Measurements from ENCODE around the gene RUNX1.

RUNX1 gene

DNA sequence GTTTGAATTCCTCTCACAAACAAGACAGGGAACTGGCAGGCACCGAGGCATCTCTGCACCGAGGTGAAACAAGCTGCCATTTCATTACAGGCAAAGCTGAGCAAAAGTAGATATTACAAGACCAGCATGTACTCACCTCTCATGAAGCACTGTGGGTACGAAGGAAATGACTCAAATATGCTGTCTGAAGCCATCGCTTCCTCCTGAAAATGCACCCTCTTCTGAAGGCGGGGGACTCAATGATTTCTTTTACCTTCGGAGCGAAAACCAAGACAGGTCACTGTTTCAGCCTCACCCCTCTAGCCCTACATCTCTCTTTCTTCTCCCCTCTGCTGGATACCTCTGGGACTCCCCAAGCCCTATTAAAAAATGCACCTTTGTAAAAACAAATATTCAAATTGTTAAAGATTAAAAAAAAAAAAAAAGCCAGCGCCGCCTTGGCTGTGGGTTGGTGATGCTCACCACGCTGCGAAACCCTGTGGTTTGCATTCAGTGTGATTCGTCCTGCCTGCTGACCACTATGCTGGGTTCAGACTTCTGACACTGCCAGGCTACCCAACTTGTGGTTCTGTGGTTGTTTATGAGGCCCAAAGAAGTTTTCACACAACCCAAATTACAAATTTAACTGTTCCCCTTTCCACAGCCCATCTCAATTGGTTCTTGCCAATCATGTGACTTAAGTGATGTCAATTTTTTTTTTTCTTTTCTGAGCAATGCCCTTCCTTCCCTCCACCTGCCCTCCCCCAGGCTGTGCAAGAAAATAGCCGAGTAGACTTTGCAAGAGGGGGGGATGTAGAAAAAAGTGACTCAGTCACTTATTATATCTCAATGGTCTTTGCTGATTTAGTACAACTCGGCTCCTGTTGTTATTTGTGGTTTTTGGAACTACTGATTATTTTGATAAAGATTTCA is at the start of gene RUNX1:
RUNX1 (minus strand) TSS at position 597 of the 912 bp plus-strand sequence.
- DNase-seq (ENCODE audit: low read depth in 2 of 2), result peak; percentile 38 to 58

DNA sequence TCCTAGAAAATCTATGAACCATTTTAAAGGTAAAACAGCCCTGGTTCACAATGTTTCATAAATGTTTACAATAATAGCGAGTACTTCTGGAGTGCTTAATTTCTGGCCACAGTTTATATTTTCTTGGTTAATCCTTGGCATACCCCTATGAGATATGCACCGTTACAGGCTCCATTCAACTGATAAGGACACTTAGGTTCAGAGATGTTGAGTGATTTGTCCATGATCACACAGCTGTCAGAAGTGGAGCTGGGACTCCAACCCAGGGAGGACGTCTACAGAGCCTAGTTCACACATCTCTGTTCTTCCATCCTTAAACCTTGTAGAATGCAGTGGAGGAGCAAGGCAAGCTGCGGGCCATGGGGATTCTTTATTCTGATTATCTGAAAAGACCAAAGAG is 48.4 kb upstream of the RUNX1 start:
- no peak for DNase-seq (ENCODE audit: low read depth in 2 of 2)

DNA sequence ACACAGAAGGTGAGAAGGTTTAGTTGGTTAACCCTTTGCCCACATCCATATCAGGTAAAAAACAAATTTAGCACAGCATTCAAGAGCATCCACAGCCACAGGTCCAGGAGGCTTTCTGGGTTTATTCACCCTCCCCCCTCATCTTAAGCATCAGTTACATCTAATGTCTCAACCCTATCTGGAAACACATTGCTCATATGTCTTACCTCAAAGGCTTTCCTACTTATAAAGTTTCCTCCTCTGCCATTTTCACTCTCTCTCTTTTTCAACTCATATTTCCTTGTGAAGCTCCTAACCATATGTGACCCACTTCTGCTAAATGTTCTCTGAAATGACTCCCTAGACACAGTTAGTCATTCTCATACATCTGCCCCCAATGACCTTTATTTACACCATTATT is 47.9 kb upstream of the RUNX1 start:
- DNase-seq (ENCODE audit: low read depth in 2 of 2), result no peak

DNA sequence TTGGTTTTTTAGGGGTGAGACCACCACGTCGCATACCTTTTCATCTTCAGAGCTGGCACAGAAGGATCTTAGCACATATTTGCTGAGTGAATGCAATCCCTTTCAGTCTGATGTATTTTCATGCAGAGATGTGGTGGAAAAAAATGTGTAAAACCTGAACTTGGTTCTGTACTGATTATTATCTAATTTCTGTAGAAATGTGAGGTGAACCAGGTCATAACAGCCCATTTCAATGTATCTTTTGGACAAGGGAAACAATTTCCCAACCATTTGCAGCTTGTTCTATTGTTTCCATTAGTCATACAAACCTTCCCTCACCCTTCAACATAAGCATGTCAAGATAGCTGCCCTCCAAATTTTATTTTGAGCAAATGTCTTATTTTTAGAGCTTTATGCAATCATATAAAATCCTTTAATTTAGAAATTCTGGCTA is 46.8 kb upstream of the RUNX1 start:
- DNase-seq (ENCODE audit: low read depth in 2 of 2), result no peak

DNA sequence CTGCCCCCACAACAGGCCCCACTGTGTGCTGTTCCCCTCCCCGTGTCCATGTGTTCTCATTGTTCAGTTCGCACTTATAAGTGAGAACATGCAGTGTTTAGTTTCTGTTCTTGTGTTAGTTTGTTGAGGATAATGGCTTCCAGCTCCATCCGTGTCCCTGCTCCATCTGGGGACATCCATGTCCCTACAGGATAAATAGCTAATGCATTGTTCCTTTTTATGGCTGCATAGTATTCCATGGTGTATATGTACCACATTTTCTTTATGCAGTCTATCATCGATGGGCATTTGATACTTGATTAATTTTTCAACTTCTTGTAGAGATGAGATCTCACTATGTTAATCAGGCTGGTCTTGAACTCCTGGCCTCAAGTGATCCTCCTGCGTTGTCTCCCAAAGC is 44.4 kb upstream of the RUNX1 start:
- no peak for DNase-seq (ENCODE audit: low read depth in 2 of 2)

DNA sequence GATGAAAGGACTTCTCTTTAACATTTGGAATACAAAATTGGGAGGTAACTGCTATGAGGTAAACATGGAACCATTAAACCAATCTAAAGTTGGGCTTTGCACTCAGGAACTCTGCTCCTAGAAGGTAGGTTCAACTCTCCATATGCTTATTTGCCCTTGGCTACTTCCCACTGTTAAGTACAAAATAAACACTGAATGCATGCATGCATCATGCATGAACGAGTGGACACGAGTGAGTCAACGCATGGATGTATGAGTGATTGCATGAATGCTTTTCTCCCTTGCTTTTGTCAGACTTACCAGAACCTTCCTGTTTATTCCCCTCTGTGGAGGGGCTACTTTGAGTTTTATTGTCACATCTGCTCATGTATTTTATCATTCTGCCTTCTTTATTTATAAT is 42.4 kb upstream of the RUNX1 start:
- DNase-seq (ENCODE audit: low read depth in 2 of 2), result no peak

DNA sequence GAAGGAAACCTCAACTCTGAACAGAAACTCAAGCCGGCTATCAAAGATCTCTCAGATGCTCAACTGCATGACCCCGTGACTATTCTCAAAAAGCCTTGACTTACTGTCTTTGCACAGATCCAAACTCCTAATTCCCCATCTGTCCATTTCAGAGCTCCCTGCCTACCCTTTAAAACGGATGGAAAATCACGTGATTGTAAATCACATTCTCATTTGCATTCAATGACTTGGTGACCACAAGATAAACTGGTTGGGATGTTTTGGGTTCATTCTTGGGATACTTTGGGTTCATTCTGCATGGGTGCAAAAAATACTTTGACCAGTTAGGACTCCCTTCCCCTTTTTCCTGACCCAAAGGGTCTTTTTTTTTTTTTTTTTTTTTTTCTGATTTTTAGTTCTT is 41.3 kb upstream of the RUNX1 start:
- no peak for DNase-seq (ENCODE audit: low read depth in 2 of 2)

DNA sequence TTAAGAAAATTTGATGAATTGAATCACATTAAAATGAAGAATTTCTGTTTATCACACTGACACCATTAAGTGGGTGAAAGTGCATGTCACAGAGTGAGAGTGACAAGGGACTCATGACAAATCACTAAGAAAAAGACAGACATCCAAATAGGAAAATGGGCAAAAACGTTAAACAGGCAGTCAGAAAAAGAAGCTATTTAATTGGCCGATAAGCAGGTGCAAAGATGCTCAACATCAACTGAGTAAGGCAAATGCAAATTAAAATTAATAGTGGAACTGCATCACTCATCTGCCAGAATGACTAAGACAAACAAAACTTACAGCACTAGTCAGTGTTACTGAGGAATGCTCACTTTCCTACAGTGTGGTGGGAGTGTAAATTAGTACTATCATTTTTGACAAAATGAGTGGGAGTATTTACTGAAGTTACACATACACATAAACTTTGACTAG is 39.2 kb upstream of the RUNX1 start:
- DNase-seq (ENCODE audit: low read depth in 2 of 2), result no peak

DNA sequence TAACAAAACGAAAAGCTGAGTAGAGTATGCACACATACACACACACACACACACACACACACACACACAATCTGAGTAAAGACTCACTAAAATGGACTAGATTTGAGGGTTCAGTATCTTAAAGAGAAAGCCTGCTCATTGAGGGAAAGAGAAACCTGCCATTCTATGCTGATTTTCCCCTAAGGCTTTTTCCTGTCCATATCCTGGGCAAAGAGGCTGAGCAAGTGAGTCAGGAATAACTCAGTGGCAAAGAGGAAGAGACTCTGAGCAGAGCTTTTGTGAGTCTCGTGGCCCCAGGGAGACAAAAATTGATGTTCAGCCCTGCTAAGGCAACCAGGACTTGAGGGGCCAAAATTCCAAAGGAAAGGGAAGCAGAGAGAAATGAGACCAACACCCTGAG is 37.3 kb upstream of the RUNX1 start:
- no peak for DNase-seq (ENCODE audit: low read depth in 2 of 2)

DNA sequence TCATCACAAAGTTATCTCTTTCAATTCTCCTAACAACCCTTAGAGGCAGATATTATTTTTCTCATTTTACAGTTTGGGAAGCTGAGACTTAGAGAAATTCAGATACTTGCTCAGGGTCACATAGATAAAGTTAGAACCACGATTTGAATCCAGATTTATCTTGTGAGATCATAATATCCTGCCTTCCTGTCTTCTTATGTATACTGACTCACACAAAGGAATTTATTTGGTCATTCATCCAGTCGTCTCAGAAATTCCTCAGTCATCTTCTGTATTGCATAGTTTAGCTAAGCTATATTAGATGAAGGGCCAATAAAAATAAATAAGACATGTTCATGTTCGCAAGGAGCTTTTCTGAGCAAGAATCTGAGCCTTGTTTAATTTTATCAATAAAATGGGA is 35.8 kb upstream of the RUNX1 start:
- DNase-seq (ENCODE audit: low read depth in 2 of 2), result no peak

DNA sequence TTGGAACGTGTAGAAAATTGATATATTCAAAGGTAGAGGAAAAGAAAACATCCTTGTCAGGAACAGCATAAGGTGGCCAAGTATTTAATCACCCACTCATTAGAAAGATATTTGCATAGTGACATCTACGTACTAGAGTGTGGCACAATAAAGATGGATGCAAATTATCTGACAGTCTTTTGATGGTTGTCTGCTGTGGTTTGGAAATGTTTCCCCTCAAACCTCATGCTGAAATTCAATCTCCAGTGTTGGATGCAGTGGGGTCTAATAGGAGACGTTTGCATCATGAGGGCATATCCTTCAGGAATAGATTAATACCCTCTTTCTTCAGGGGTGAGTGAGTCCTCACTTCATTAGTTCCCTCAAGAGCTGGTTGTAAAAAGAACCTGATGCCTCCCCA is 34.1 kb upstream of the RUNX1 start:
- no peak for DNase-seq (ENCODE audit: low read depth in 2 of 2)

DNA sequence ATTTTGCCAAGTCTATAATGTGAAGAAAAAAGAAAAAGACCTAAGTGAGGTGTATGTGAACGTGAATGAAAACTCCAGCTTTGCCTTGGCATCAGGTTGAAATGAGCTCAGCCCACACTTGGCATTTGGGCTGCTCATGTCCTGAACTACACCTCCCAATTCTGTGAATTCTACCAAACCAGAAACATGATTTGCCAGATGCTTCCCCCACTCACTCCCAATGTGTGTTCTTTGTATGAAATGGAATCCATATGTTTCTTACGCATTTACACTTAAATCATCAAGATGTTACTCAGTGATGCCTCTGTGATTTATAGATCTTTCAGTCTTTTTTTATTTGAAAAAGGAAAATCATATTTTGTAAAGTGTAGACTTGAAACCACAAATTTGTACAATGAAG is 32.8 kb upstream of the RUNX1 start:
- no peak for DNase-seq (ENCODE audit: low read depth in 2 of 2)

DNA sequence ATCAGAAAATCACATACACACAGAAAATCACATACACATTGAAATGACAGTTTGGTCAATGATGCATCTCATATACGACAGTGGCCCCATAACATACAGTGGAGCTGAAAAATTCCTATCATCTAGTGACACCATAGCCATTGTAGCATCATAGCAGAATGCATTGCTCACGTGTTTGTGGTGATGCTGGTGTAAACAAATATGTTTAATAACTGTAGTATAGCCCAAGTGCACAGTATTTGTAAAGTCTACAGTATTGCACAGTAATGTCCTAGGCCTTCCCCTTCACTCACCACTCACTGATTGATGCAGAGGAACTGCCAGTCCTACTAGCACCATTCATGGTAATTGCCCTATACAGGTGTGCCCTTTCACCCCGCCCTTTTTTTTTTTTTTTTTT is 30.1 kb upstream of the RUNX1 start:
- no peak for DNase-seq (ENCODE audit: low read depth in 2 of 2)

DNA sequence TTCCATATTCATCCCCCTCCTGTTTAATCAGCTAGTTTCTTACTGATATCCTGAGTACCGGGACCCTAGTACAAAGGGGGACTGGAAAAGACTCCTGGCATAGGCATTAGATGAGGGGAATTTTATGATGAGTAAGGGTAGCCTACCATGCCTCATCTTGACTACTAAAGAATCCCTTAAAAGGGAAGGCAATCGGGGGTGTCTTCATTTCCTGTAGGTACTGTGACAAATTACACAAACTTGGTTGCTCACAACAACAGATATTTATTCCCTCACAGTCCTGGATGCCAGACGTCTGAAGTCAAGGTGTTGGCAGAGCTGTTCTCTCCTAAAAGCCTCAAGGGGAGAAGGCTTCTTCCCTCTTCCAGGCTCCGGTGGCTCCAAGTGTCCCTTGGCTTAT is 28.9 kb upstream of the RUNX1 start:
- DNase-seq (ENCODE audit: low read depth in 2 of 2), result no peak

DNA sequence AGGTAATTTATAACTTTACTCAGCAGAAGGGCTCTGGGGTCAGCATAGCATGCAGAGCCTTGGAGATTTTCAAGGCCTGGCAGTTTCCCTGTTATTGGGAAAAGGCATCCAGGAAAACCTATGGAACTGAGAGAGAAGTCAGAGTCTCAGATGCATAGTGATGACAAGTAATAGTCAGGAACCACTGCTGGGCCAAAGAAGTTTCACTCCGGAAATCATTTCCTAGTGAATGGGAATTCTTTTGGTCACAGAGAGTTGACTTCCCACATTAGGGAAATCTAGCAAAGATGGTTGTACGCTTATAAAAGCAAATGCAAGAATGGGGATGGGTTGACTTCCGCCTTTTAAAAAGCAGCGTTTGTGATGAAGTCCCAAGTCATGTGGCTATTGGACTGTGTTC is 28.4 kb upstream of the RUNX1 start:
- DNase-seq (ENCODE audit: low read depth in 2 of 2), result no peak

DNA sequence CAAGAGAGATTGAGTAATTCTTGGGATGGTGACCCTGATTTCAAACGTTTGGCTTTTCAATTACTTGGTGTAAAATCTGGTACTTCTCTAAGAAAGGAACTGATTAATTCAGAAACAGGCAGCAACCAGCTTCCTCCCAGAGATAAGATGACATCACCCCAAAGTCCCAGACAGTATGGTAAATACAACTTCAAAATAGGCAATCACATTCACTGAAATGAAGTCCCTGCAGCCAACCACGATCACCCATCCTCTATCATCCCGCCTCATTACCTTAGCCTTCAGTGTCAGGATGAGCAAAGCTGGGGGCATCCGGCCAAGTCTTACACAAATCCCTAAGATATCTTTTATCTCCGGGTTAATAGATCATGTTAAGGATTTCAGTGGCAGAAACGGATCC is 26.4 kb upstream of the RUNX1 start:
- no peak for DNase-seq (ENCODE audit: low read depth in 2 of 2)

DNA sequence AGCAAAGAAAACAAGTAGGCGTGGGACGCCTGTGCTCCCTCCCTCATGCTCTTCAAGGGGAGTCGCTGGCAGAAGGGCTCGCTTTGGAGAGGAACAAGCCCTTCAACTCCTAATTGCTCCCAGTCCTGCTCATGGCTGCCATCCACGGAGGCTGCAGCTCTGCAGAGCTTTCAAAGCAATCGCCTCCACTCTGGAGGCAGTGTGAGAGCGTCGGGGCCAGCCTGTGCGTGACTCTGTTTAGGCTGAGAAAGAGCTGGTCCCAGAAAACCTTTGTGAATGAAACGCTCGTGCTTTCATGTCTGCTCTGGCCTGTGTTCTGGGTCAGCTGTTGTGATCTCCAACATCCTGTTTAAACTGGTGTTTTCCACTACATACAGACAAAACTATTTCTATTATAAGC is 23.9 kb upstream of the RUNX1 start:
- no peak for DNase-seq (ENCODE audit: low read depth in 2 of 2)

DNA sequence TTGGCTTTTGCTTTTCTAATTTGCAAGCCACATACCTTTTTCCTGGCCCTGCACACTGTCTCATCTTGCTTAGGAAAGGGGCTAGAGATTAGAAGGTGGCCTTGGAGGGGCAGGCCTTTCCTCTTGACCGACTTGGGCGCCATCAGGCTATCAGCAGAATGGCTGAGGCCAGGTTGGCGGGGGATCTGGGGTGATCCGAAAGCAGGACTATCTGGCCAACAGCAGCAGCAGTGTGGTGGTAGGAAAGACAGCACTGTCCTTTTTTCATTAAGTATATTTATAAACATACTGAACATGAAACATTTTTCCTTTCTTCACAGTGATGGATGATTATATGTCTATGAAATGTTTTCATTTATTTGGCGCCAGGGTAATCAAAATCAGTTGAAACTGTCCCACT is 23.5 kb upstream of the RUNX1 start:
- DNase-seq (ENCODE audit: low read depth in 2 of 2), result no peak

DNA sequence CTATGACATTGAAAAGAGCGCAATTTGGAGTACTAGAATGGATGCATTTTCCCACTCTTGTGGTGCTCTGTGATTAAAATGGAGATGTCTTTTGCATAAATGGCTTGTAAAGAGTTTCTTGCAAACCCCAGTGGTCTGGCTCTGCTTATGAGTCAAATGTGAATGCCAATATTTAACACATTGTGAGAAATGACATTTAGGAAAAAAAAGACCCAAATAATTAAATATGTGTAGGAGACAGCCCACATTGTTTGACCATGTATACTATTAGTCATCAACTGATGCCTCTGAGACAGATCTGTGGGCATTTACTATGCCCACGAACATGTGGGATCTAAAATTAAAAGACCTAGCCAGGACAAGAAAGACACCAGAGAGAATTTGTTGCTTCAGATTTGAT is 22.2 kb upstream of the RUNX1 start:
- no peak for DNase-seq (ENCODE audit: low read depth in 2 of 2)

DNA sequence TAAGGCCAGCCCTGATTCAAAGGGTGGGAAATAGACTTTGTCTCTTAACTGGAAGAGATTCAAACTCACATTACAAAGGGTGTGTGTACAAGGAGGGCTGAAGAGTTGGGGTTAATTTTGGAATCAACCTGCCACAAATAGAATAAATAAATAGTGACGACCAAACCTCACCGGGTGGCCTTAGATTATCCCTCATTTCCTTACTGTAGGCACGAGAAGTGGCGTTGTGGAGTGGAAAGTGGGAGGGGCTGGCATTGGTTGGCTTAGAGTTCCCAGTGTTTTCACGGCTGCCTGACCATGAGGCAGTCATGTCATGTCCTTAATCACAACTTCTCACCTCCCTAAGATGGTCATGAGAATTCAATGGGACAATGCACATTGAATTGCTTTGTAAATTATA is 21.3 kb upstream of the RUNX1 start:
- DNase-seq (ENCODE audit: low read depth in 2 of 2), result no peak

DNA sequence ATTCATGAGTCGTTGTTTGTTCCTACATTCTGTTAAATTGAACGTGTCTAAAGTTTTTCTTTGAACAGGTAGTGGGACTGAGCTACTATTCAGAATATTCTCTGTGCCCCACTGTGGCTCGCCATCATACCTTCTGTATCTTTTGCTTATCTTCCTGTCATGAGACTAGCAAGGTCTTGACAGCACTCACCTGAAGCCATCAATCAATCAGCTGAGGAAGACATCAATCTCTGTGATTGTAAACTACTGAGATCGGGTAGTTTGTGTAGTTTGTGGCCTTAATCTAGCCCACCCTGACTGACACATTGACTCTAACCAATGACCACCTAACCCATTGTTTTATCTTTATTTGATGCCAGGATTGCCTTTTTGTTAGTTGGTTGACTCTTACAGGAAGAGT is 17.7 kb upstream of the RUNX1 start:
- no peak for DNase-seq (ENCODE audit: low read depth in 2 of 2)

DNA sequence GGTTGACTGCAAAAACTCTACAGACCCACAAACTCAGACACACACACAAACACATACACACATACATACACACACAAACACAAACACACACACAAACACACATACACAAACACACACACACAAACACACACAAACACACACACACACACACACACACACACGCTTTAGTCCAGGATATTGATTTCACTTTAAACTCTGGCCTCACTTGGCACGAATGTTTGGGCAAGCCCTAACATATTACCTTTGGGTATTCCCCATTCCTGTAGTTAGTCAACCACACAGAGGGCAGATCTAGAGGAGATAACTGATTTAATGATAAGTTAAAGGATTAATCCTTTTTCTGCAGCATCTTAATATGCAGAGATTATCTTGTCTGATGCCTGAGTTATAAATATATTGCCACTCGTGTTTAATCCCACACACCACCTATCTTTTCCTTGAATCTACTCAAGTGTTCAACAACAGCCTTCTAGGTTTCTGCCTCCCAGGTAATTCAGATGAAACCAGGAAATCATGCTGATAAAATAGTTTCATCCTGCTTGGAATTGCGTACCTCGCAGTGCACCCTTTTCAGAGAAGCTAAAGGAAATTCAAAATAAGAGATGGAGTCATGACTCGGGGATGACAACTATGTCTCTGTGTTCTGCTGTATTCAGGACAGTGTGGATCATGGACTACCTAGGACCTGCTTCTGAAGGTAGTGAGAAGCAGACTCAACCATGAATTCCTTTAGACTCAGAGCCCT is 14.5 kb upstream of the RUNX1 start:
- DNase-seq (ENCODE audit: low read depth in 2 of 2), result no peak

DNA sequence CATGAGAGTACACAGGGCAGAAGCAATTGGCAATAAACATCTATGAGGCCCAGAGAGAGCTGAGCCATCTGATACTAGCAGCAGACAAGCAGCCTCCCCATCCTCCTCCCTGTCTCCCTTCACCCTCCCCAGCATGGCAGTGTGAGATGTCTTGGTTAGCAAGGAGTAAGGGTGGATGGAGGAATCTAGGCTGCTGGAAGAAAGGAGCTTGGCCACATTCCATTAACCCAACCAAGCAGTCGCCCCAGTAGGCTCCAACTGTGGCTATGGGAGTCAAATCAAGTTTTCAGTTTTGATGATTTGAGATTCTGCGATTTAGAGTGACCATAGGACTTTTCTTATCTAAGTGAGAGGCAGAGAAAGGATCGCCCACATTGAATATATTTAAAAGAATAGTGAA is 12.9 kb upstream of the RUNX1 start:
- DNase-seq (ENCODE audit: low read depth in 2 of 2), result no peak
